Hepatocyte (in vitro differentiated cells): ENCODE data around the gene DLGAP3.

Source experiments
- EZH2 ChIP-seq: fragments of 200-600 bp; sonication (generic); IDR thresholded peaks from 2 replicates; pipeline ENCODE4 v1.6.1; 2016; ENCODE audit warnings: antibody characterized with exemption, mild to moderate bottlenecking, borderline replicate concordance
- TF ChIP-seq, protein P1 (sequence below): fragments of 200-600 bp; sonication (generic); IDR thresholded peaks from 2 replicates; pipeline ENCODE4 v1.5.1; 2016; ENCODE audit warnings: antibody characterized with exemption, mild to moderate bottlenecking; ENCODE audit not compliant: poor library complexity

GRCh38 chr1:34827341-34827941 is 102.0 kb downstream of the DLGAP3 start:
- TF ChIP-seq, protein P1, sequence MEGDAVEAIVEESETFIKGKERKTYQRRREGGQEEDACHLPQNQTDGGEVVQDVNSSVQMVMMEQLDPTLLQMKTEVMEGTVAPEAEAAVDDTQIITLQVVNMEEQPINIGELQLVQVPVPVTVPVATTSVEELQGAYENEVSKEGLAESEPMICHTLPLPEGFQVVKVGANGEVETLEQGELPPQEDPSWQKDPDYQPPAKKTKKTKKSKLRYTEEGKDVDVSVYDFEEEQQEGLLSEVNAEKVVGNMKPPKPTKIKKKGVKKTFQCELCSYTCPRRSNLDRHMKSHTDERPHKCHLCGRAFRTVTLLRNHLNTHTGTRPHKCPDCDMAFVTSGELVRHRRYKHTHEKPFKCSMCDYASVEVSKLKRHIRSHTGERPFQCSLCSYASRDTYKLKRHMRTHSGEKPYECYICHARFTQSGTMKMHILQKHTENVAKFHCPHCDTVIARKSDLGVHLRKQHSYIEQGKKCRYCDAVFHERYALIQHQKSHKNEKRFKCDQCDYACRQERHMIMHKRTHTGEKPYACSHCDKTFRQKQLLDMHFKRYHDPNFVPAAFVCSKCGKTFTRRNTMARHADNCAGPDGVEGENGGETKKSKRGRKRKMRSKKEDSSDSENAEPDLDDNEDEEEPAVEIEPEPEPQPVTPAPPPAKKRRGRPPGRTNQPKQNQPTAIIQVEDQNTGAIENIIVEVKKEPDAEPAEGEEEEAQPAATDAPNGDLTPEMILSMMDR = no peak
- TF ChIP-seq EZH2 = no peak
